ENCODE measurements around the gene PPIA. TPM values are rescaled to one million over a fixed set of nuclear protein-coding genes. Genes with fewer than 3 reads are reported as not detected.

PPIA gene
- total RNA-seq, 1 donor from 2014 or later, result 935 TPM

DNA sequence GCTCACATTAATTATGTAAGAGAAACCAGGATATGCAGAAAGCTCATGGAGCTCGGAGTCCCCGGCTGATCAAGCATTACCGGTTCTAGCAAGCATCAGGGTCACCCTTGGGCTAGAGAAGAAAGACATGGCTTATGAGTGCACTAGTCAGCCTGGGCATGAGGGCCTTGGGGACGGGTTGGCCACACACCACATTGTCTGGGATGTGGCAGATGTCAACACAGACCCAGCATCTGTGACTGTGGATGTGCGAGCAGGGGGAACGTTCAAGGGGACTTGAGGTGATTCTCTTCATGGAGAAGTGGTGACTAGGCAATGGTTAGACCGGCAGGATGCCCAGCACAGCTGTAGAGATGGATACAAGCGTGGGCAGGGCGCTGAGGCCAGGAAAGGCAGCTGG is 34.2 kb upstream of the PPIA start:
- Mint-ChIP-seq H3K4me3 (no peak overlapping the region), H3K9me3 (no peaks in the 10 kb centered on the region), H3K36me3 (peaks cover 28% of the 10 kb centered on the region), H3K27ac (no peak overlapping the region), H3K27me3 (ENCODE audit: low read depth) (no peaks in the 10 kb centered on the region), H3K4me1 (no peaks in the 10 kb centered on the region)
- DNase-seq (ENCODE audit: low spot score in 2 of 2, unreplicated experiment in 2 of 2), result no peak
- TF ChIP-seq, protein P1, sequence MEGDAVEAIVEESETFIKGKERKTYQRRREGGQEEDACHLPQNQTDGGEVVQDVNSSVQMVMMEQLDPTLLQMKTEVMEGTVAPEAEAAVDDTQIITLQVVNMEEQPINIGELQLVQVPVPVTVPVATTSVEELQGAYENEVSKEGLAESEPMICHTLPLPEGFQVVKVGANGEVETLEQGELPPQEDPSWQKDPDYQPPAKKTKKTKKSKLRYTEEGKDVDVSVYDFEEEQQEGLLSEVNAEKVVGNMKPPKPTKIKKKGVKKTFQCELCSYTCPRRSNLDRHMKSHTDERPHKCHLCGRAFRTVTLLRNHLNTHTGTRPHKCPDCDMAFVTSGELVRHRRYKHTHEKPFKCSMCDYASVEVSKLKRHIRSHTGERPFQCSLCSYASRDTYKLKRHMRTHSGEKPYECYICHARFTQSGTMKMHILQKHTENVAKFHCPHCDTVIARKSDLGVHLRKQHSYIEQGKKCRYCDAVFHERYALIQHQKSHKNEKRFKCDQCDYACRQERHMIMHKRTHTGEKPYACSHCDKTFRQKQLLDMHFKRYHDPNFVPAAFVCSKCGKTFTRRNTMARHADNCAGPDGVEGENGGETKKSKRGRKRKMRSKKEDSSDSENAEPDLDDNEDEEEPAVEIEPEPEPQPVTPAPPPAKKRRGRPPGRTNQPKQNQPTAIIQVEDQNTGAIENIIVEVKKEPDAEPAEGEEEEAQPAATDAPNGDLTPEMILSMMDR (IDR thresholded peaks at IDR 0.05; ENCODE audit: unreplicated experiment), result no peak

- Mint-ChIP-seq H3K9me3 (no peaks in the 10 kb centered on the region), H3K36me3 (peaks cover 33% of the 10 kb centered on the region), H3K27me3 (ENCODE audit: low read depth) (no peaks in the 10 kb centered on the region), H3K27ac (no peak overlapping the region), H3K4me3 (no peak overlapping the region), H3K4me1 (peaks cover 3% of the 10 kb centered on the region)
- TF ChIP-seq, protein P1 (IDR thresholded peaks at IDR 0.05; ENCODE audit: unreplicated experiment), result no peak
- no peak for DNase-seq (ENCODE audit: low spot score in 2 of 2, unreplicated experiment in 2 of 2)
Measured at GRCh38 chr7:44762726-44763522, 33.6 kb upstream of the PPIA start.

GRCh38 chr7:44764081-44764480 is 32.4 kb upstream of the PPIA start:
- no peak for DNase-seq (ENCODE audit: low spot score in 2 of 2, unreplicated experiment in 2 of 2)
- H3K36me3 Mint-ChIP-seq, result peaks cover 36% of the 10 kb centered on the region
- no peak overlapping the region for H3K27ac Mint-ChIP-seq
- no peaks in the 10 kb centered on the region for H3K9me3 Mint-ChIP-seq
- TF ChIP-seq, protein P1 (IDR thresholded peaks at IDR 0.05; ENCODE audit: unreplicated experiment), result no peak
- no peak overlapping the region for H3K4me3 Mint-ChIP-seq
- peaks cover 15% of the 10 kb centered on the region for H3K4me1 Mint-ChIP-seq
- H3K27me3 Mint-ChIP-seq (ENCODE audit: low read depth), result no peaks in the 10 kb centered on the region

GRCh38 chr7:44764665-44765578 is 31.6 kb upstream of the PPIA start:
- H3K4me3 Mint-ChIP-seq, result no peak overlapping the region
- H3K27me3 Mint-ChIP-seq (ENCODE audit: low read depth), result no peaks in the 10 kb centered on the region
- peaks cover 23% of the 10 kb centered on the region for H3K4me1 Mint-ChIP-seq
- no peak for DNase-seq (ENCODE audit: low spot score in 2 of 2, unreplicated experiment in 2 of 2)
- TF ChIP-seq, protein P1 (IDR thresholded peaks at IDR 0.05; ENCODE audit: unreplicated experiment), result no peak
- no peaks in the 10 kb centered on the region for H3K9me3 Mint-ChIP-seq
- no peak overlapping the region for H3K27ac Mint-ChIP-seq
- H3K36me3 Mint-ChIP-seq, result peaks cover 32% of the 10 kb centered on the region

- Mint-ChIP-seq H3K36me3 (peaks cover 33% of the 10 kb centered on the region), H3K27me3 (ENCODE audit: low read depth) (no peaks in the 10 kb centered on the region), H3K27ac (no peak overlapping the region), H3K4me1 (peaks cover 27% of the 10 kb centered on the region), H3K4me3 (no peak overlapping the region), H3K9me3 (no peaks in the 10 kb centered on the region)
- DNase-seq (ENCODE audit: low spot score in 2 of 2, unreplicated experiment in 2 of 2), result no peak
- TF ChIP-seq, protein P1 (IDR thresholded peaks at IDR 0.05; ENCODE audit: unreplicated experiment), result no peak
Measured at GRCh38 chr7:44765579-44766415, 30.7 kb upstream of the PPIA start.
